ENCODE data around the gene NDST4. TPM values are rescaled to one million over a fixed set of nuclear protein-coding genes. Genes with fewer than 3 reads are reported as not detected.

The NDST4 gene
- total and polyA plus RNA-seq, 2 of the 13 experiments (the other 11 are each of a cell fraction or from before 2014, with no cell fraction given) = not detected

GRCh38 chr4:114921790-114922591, 191.4 kb downstream of the NDST4 start (continued):
- TF ChIP-seq, protein P1, sequence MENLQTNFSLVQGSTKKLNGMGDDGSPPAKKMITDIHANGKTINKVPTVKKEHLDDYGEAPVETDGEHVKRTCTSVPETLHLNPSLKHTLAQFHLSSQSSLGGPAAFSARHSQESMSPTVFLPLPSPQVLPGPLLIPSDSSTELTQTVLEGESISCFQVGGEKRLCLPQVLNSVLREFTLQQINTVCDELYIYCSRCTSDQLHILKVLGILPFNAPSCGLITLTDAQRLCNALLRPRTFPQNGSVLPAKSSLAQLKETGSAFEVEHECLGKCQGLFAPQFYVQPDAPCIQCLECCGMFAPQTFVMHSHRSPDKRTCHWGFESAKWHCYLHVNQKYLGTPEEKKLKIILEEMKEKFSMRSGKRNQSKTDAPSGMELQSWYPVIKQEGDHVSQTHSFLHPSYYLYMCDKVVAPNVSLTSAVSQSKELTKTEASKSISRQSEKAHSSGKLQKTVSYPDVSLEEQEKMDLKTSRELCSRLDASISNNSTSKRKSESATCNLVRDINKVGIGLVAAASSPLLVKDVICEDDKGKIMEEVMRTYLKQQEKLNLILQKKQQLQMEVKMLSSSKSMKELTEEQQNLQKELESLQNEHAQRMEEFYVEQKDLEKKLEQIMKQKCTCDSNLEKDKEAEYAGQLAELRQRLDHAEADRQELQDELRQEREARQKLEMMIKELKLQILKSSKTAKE (CRISPR knock-in tag; IDR thresholded peaks at IDR 0.05; ENCODE audit: borderline replicate concordance) = no peak
- TF ChIP-seq TEAD3 (CRISPR knock-in tag; optimal IDR thresholded peaks at IDR 0.05; ENCODE audit: borderline replicate concordance) = no peak
- TF ChIP-seq ZNF639 (CRISPR knock-in tag; conservative IDR thresholded peaks at IDR 0.05) = no peak
- TF ChIP-seq GABPA (IDR thresholded peaks at IDR 0.05; ENCODE audit: low read depth, low read length) = no peak
- TF ChIP-seq GABPA (CRISPR knock-in tag; IDR thresholded peaks at IDR 0.05; ENCODE audit: low read depth) = peak; percentile 29; the same call in 1 of the 2 replicates
- TF ChIP-seq ZNF143 (CRISPR knock-in tag; IDR thresholded peaks at IDR 0.05) = no peak
- TF ChIP-seq, protein P2, sequence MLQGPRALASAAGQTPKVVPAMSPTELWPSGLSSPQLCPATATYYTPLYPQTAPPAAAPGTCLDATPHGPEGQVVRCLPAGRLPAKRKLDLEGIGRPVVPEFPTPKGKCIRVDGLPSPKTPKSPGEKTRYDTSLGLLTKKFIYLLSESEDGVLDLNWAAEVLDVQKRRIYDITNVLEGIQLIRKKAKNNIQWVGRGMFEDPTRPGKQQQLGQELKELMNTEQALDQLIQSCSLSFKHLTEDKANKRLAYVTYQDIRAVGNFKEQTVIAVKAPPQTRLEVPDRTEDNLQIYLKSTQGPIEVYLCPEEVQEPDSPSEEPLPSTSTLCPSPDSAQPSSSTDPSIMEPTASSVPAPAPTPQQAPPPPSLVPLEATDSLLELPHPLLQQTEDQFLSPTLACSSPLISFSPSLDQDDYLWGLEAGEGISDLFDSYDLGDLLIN (CRISPR knock-in tag; IDR thresholded peaks at IDR 0.05; ENCODE audit: borderline replicate concordance) = no peak
- no peak for TF ChIP-seq TBP (CRISPR knock-in tag; IDR thresholded peaks at IDR 0.05)
- no peak for TF ChIP-seq RBM39 (IDR thresholded peaks at IDR 0.05; ENCODE audit: low read depth, low read length, poor library complexity, severe bottlenecking)
- TF ChIP-seq AGO2 (optimal IDR thresholded peaks at IDR 0.05; ENCODE audit: low read depth, low read length) = no peak
- no peak for TF ChIP-seq ZKSCAN1 (IDR thresholded peaks at IDR 0.05; ENCODE audit: low read length)
- no peak for TF ChIP-seq GATA4 (IDR thresholded peaks at IDR 0.05; ENCODE audit: borderline replicate concordance, low read depth)
- TF ChIP-seq CAMTA2 (CRISPR knock-in tag; IDR thresholded peaks at IDR 0.05; ENCODE audit: borderline replicate concordance) = no peak
- no peak for TF ChIP-seq MED8 (CRISPR knock-in tag; IDR thresholded peaks at IDR 0.05; ENCODE audit: insufficient replicate concordance)
- TF ChIP-seq NR2F6 (IDR thresholded peaks at IDR 0.05) = 0 out of 2 replicates have a peak, but pooled peaks have one; percentile 29
- no peak for TF ChIP-seq NR2F6 (CRISPR knock-in tag; IDR thresholded peaks at IDR 0.05)
- TF ChIP-seq, protein P3, sequence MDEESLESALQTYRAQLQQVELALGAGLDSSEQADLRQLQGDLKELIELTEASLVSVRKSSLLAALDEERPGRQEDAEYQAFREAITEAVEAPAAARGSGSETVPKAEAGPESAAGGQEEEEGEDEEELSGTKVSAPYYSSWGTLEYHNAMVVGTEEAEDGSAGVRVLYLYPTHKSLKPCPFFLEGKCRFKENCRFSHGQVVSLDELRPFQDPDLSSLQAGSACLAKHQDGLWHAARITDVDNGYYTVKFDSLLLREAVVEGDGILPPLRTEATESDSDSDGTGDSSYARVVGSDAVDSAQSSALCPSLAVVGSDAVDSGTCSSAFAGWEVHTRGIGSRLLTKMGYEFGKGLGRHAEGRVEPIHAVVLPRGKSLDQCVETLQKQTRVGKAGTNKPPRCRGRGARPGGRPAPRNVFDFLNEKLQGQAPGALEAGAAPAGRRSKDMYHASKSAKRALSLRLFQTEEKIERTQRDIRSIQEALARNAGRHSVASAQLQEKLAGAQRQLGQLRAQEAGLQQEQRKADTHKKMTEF (CRISPR knock-in tag; IDR thresholded peaks at IDR 0.05) = no peak
- no peak for TF ChIP-seq ZMAT3 (CRISPR knock-in tag; conservative IDR thresholded peaks at IDR 0.05)
